Measurements from ENCODE around the gene PABPN1.

PABPN1 gene

DNA sequence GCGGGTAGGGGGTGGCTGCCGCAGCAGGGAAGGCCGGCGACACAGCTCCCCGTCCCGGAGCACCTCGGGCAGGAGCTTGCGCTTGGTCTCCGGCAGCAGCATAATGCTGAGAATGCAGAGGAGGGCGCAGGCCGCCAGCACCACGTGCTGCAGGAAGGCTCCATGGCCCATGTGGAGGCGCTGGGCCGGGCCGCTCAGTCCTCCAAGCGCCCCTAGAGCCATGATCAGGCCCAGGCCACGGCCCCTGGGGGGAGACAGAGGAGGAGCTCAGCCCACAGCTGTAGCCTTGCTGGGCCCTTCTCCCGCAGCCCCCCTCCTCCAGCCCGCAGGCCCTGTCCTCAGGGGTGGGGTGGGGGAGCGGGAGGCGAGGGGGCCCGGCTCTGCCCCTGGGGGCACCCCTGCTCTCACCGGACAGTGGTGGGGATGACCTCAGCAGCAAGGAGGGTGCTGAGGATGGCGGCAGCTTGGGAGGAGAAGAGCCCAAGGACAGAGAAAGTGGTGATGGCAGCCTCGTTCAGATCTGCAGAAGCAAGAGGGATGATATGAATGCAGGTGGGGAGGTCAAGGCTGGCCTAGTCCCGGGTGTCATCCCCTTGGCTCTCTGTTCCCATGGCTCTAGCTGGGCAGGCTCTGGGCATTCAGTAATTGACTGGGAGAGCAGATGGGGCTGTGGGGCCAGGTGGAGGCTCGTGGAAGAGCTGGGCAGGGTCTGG lies 25.6 kb downstream of the PABPN1 start:
- H3K4me3 ChIP-seq (ENCODE audit: low read depth, low read length): no peak overlapping the region
- TF ChIP-seq, protein P1, sequence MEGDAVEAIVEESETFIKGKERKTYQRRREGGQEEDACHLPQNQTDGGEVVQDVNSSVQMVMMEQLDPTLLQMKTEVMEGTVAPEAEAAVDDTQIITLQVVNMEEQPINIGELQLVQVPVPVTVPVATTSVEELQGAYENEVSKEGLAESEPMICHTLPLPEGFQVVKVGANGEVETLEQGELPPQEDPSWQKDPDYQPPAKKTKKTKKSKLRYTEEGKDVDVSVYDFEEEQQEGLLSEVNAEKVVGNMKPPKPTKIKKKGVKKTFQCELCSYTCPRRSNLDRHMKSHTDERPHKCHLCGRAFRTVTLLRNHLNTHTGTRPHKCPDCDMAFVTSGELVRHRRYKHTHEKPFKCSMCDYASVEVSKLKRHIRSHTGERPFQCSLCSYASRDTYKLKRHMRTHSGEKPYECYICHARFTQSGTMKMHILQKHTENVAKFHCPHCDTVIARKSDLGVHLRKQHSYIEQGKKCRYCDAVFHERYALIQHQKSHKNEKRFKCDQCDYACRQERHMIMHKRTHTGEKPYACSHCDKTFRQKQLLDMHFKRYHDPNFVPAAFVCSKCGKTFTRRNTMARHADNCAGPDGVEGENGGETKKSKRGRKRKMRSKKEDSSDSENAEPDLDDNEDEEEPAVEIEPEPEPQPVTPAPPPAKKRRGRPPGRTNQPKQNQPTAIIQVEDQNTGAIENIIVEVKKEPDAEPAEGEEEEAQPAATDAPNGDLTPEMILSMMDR (IDR thresholded peaks at IDR 0.05; ENCODE audit: borderline replicate concordance, insufficient read depth, low read depth, low read length): no peak

DNA sequence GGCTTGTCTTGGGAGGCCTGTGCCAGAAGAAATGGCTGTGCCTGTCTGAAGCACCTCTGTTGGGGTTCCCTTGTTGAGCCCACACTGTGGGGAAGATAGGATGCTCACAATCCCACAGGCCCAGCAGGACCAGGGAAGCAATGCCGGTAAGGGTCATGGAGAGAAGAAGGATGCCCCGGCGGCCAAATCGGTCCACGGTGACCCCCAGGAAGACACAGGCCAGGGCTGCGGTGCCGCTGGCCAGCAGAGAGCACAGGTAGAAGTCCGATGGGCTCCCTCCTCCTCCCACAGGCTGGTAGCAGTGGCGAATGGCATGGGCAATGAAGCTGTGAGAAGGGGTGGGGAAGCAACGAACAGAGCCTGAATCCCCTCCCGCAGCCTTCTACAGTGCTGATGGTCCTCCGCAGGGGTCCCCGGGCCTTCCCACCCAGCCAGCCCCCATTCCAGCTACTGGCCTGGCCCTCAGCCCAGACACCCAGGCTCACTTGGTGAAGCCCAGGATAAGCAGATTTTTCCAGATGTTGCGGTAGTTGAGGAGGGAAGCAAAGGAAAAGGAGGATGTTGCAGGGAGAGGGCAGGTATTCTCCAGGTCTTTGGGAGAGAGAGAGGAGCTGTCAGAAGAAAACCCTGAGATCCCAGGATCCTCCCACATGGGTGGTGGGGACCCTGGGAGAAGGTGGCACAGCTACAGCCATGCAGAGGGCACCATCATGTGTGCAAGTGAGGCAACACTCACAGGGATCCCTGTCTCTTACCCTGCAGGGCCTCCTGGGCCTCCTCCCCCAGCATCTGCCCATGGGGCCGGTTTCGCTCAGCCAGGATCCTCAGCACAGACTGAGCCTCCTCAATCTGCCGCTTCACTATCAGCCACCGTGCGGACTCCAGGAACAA lies 26.4 kb downstream of the PABPN1 start:
- no peak overlapping the region for H3K4me3 ChIP-seq (ENCODE audit: low read depth, low read length)
- TF ChIP-seq, protein P1 (IDR thresholded peaks at IDR 0.05; ENCODE audit: borderline replicate concordance, insufficient read depth, low read depth, low read length): no peak

DNA sequence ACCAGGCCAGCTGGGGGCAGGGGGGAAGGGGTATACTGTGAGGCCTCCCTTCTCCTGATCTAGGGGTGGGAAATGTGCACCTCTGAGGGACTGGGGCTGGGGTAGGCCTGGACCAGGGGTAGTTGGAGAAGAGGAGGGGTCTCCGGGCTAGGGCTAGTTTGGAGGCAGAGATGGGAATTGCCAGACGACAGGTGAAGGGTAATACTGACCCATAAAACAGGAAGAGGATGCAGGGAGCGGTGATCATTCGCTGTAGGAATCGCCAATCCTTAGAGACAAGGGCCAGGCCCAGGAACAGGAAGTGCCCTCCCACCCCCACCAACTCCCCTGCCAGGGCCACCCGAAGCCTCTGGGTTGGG lies 27.0 kb downstream of the PABPN1 start:
- TF ChIP-seq, protein P1 (IDR thresholded peaks at IDR 0.05; ENCODE audit: borderline replicate concordance, insufficient read depth, low read depth, low read length): no peak
- H3K4me3 ChIP-seq (ENCODE audit: low read depth, low read length): no peak overlapping the region

DNA sequence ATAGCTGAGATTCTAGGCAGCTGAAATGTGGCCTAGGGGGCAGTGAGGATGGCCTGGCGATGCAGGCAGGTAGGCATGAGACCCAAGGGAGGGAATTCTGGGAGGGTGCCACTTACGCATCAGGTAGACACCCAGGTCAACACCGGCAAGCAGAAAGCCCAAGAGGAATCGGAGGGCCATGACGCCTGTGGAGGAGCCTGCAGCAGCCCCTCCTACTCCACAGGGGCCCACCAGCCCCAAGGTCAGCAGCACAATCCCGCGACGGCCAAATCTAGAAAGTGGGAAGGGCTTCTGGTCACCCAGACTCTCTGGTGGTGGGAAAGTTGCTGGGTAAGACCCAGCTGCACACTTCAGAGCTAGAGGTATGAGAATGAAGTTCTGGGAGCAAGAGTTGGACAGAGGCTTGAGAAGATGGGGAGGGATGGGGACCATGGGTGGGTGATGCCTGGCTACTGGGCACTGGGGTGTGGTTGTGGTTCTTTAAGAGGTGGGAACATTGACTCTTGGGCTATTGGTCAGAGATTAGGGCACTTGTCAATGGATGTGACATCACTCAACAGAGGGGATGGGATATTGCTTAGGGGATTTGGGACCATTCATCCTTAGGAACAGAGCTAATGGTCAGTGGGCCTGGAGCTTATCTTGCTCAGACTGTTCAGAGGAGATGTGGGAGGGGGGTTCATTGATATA lies 28.0 kb downstream of the PABPN1 start:
- TF ChIP-seq, protein P1 (IDR thresholded peaks at IDR 0.05; ENCODE audit: borderline replicate concordance, insufficient read depth, low read depth, low read length): no peak
- H3K4me3 ChIP-seq (ENCODE audit: low read depth, low read length): no peak overlapping the region

DNA sequence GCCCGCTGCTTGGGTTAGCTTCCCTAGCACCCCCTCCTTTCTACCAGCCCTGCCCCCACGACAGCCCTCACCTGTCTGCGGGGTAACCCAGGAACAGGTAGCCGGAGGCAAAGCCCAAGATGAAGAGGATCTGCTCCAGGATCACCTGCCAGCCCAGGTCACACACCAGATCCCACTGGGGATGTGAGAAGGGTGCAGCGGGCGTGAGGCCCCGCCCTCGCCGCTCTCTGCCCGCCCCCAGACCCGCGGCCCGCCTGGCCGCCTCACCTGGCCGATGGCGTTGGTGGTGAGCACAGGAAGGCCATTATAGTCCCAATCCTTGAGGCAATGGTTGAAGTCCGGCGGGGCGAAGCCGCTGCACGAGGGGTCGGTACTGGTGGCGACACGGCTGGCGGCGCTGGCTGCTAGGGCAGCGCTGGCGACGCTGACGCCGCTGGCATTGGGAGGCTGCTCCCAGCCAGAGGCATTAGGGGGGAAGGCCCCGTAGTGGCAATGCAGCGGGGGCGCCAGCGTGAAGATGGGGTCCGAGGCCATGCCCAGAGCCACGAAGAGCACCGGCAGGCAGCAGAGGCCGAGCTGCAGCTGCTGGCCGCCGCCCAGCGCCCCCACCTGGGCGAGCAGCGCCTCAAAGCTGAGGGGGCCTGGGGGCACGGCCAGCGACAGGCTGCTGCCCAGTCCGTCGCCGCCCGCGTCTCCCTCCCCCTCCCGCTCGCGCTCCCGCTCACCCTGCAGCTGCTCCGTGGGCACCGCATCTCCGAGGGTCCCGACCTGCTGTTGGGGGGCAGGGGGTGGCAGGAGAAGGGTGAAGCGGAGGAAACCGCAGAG lies 30.6 kb downstream of the PABPN1 start:
- TF ChIP-seq, protein P1 (IDR thresholded peaks at IDR 0.05; ENCODE audit: borderline replicate concordance, insufficient read depth, low read depth, low read length): no peak
- H3K4me3 ChIP-seq (ENCODE audit: low read depth, low read length): no peak overlapping the region

DNA sequence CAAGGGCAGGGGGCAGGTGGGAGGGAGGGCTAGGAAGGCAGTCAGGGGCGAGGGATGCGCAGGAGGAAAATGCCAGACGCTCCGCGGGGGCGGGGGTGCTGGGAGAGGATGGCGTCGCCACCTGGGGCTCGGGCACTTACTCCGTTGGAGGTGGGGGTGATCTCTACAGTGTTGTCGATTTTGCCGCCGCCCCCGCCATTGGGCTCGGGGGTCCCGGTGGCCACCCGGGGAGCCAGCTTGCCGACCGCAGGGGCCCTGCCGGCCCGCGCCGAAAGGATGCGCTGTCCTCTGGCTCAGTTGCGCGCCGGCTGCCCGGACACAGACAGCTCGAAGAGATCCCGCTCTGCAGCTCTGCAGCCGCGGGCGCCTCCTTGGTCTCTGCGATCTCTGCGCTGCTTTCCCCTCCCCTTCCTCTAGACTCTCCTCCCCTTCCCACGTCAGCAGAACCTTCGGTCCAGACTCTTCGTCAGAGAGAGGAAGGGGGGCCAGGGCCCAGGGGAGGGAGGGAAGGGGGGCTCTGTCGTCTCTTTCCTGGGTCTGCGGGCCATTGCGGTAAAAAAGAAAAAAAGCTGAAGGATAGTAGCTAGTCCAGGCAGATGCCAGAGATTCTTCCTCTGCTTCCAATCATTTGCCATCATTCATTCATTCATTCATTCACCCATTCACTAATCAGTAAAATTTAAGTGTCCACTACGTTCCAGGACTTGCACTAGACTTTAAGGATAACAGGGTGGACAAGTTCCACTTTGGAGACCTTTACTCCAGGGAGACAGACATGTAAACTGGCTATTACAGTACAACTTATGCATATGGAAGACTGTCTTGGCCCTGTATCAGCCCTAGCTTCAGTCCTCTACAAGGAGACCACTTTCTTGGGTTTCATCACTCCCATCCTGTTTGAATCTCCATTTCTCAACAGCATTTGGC lies 31.5 kb downstream of the PABPN1 start, which contains the start of gene SLC22A17:
SLC22A17 (minus strand) TSS at position 382 of the 927 bp plus-strand sequence.
- TF ChIP-seq, protein P1 (IDR thresholded peaks at IDR 0.05; ENCODE audit: borderline replicate concordance, insufficient read depth, low read depth, low read length): no peak
- H3K4me3 ChIP-seq (ENCODE audit: low read depth, low read length): no peak within 1 kb of the TSS

Data from GM12875 (cell line).